ENCODE measurements around the gene FOXP4.

- TF ChIP-seq, protein P1, sequence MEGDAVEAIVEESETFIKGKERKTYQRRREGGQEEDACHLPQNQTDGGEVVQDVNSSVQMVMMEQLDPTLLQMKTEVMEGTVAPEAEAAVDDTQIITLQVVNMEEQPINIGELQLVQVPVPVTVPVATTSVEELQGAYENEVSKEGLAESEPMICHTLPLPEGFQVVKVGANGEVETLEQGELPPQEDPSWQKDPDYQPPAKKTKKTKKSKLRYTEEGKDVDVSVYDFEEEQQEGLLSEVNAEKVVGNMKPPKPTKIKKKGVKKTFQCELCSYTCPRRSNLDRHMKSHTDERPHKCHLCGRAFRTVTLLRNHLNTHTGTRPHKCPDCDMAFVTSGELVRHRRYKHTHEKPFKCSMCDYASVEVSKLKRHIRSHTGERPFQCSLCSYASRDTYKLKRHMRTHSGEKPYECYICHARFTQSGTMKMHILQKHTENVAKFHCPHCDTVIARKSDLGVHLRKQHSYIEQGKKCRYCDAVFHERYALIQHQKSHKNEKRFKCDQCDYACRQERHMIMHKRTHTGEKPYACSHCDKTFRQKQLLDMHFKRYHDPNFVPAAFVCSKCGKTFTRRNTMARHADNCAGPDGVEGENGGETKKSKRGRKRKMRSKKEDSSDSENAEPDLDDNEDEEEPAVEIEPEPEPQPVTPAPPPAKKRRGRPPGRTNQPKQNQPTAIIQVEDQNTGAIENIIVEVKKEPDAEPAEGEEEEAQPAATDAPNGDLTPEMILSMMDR (IDR thresholded peaks at IDR 0.05) = no peak
- TF ChIP-seq POLR2A (IDR thresholded peaks at IDR 0.05) = no peak
These were observed 21.6 kb upstream of the FOXP4 start for GRCh38 chr6:41524634-41525011.

All from body of pancreas (tissue), 4 donors.